Epithelial cell of proximal tubule (primary cell): ENCODE results near the gene ALDH18A1. TPM values are rescaled to one million over a fixed set of nuclear protein-coding genes. Genes with fewer than 3 reads are reported as not detected.

Source experiments
- DNase-seq: peaks from one replicate; pipeline ENCODE4 v3.0.0-alpha.2; 2011; ENCODE audit warnings: low read depth
- H3K4me3 ChIP-seq: 2 replicates; pipeline ENCODE4 v1.5.1; 2011; ENCODE audit warnings: low read depth, mild to moderate bottlenecking, low read length
- CTCF ChIP-seq: conservative IDR thresholded peaks from 2 replicates; pipeline ENCODE4 v1.5.1; 2012; ENCODE audit warnings: low read depth, mild to moderate bottlenecking, low read length
- total RNA-seq: library from RNA; depleted of rRNA; stranded (reverse); fragments of >200 nt; gene quantifications from 2 replicates; pipeline ENCODE4 v1.2.3, GENCODE V29; 2015

The ALDH18A1 gene
- total RNA-seq, 1 donor from 2014 or later, result 91.8 TPM

GRCh38 chr10:95650232-95650631 lies 6.3 kb downstream of the ALDH18A1 start:
- no peak for TF ChIP-seq CTCF
- no peak overlapping the region for H3K4me3 ChIP-seq
- no peak for DNase-seq

- no peak overlapping the region for H3K4me3 ChIP-seq
- no peak for DNase-seq
- TF ChIP-seq CTCF, result no peak
Observed at GRCh38 chr10:95648138-95648537, 8.4 kb downstream of the ALDH18A1 start.

- TF ChIP-seq CTCF, result no peak
Observed at GRCh38 chr10:95646160-95646559, 10.4 kb downstream of the ALDH18A1 start.

GRCh38 chr10:95644901-95645300 lies 11.6 kb downstream of the ALDH18A1 start:
- H3K4me3 ChIP-seq, result no peak overlapping the region
- TF ChIP-seq CTCF, result no peak
- DNase-seq, result no peak

More at GRCh38 chr10:95646160-95646559, 10.4 kb downstream of the ALDH18A1 start:
- H3K4me3 ChIP-seq, result no peak overlapping the region
- no peak for DNase-seq

GRCh38 chr10:95640891-95641315 lies 15.6 kb downstream of the ALDH18A1 start:
- no peak for DNase-seq
- no peak overlapping the region for H3K4me3 ChIP-seq
- no peak for TF ChIP-seq CTCF

GRCh38 chr10:95637911-95638310 lies 18.6 kb downstream of the ALDH18A1 start:
- TF ChIP-seq CTCF, result no peak
- no peak for DNase-seq
- H3K4me3 ChIP-seq, result no peak overlapping the region

GRCh38 chr10:95637140-95637539 lies 19.4 kb downstream of the ALDH18A1 start:
- no peak for TF ChIP-seq CTCF
- DNase-seq, result no peak
- no peak overlapping the region for H3K4me3 ChIP-seq
